ENCODE results near the gene GPR148. TPM values are rescaled to one million over a fixed set of nuclear protein-coding genes. Genes with fewer than 3 reads are reported as not detected.
"Not testable (repeated sequence)": the region's sequence is repeated elsewhere in the genome, so short reads cannot be mapped to it uniquely, and the experiment has no call there.

Gene GPR148, protein sequence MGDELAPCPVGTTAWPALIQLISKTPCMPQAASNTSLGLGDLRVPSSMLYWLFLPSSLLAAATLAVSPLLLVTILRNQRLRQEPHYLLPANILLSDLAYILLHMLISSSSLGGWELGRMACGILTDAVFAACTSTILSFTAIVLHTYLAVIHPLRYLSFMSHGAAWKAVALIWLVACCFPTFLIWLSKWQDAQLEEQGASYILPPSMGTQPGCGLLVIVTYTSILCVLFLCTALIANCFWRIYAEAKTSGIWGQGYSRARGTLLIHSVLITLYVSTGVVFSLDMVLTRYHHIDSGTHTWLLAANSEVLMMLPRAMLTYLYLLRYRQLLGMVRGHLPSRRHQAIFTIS
- not detected in 3 replicates for total RNA-seq

- no peak for TF ChIP-seq CTCF (IDR thresholded peaks at IDR 0.05; ENCODE audit: unreplicated experiment)
- Mint-ChIP-seq H3K4me1 (peaks cover 3% of the 10 kb centered on the region), H3K9me3 (no peaks in the 10 kb centered on the region), H3K4me3 (peak within 1 kb of the TSS; percentile 64), H3K36me3 (no peaks in the 10 kb centered on the region), H3K27me3 (ENCODE audit: low read depth) (peaks cover 66% of the 10 kb centered on the region), H3K27ac (no peak within 1 kb of the TSS)
- DNase-seq (ENCODE audit: low spot score in 2 of 2, unreplicated experiment in 2 of 2): no peak
Observed at GRCh38 chr2:130728549-130729316, at the start of gene GPR148. GPR148 (plus strand) TSS chr2:130729070; CDS start chr2:130729152, 82 bp downstream.

GRCh38 chr2:130692041-130692770 is 36.7 kb upstream of the GPR148 start:
- H3K36me3 Mint-ChIP-seq; DNase-seq (ENCODE audit: low spot score in 2 of 2, unreplicated experiment in 2 of 2); H3K4me3 Mint-ChIP-seq; H3K9me3 Mint-ChIP-seq; H3K27ac Mint-ChIP-seq; H3K4me1 Mint-ChIP-seq: not testable (repeated sequence)
- H3K27me3 Mint-ChIP-seq (ENCODE audit: low read depth): peaks cover 21% of the 10 kb centered on the region

DNA sequence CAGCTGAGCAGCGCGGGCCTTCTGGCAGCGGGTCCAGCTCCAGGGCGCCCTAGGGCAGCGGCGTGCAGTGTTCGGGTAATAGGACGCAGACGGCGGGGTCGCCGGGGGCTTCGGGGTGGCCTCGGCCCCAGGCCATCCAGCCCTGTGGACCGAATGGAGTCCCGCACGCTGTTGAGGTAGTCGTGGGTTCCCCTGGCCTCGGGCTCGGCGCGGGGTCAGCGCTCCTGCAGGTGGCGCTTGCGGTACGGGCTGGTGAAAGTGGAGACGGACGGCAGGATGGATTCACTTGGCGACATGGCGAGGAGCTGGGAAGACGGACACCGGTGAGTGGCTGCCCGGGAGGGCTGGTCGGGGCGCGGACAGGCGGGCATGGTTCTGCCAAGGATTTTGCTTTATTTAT is 35.4 kb upstream of the GPR148 start:
- DNase-seq (ENCODE audit: low spot score in 2 of 2, unreplicated experiment in 2 of 2): peak; percentile 19 to 47
- not testable (repeated sequence) for H3K27ac Mint-ChIP-seq, H3K36me3 Mint-ChIP-seq, H3K4me3 Mint-ChIP-seq, H3K4me1 Mint-ChIP-seq, H3K9me3 Mint-ChIP-seq
- H3K27me3 Mint-ChIP-seq (ENCODE audit: low read depth): peaks cover 22% of the 10 kb centered on the region

- not testable (repeated sequence) for H3K4me1 Mint-ChIP-seq; H3K4me3 Mint-ChIP-seq; H3K27ac Mint-ChIP-seq; H3K9me3 Mint-ChIP-seq; H3K36me3 Mint-ChIP-seq; DNase-seq (ENCODE audit: low spot score in 2 of 2, unreplicated experiment in 2 of 2)
- H3K27me3 Mint-ChIP-seq (ENCODE audit: low read depth): peaks cover 19% of the 10 kb centered on the region
Observed at GRCh38 chr2:130703250-130703649, 25.6 kb upstream of the GPR148 start.

GRCh38 chr2:130714795-130715194 is 14.1 kb upstream of the GPR148 start:
- H3K4me1 Mint-ChIP-seq; H3K27me3 Mint-ChIP-seq (ENCODE audit: low read depth); H3K27ac Mint-ChIP-seq: not testable (repeated sequence)

GRCh38 chr2:130720036-130720435 is 8.8 kb upstream of the GPR148 start:
- Mint-ChIP-seq H3K27me3 (ENCODE audit: low read depth) (peaks cover 2% of the 10 kb centered on the region), H3K27ac (no peak overlapping the region), H3K36me3 (no peaks in the 10 kb centered on the region), H3K9me3 (peaks cover 9% of the 10 kb centered on the region), H3K4me1 (no peaks in the 10 kb centered on the region), H3K4me3 (no peak overlapping the region)
- no peak for DNase-seq (ENCODE audit: low spot score in 2 of 2, unreplicated experiment in 2 of 2)
- no peak for TF ChIP-seq CTCF (IDR thresholded peaks at IDR 0.05; ENCODE audit: unreplicated experiment)

More at GRCh38 chr2:130714795-130715194, 14.1 kb upstream of the GPR148 start:
- H3K36me3 Mint-ChIP-seq; H3K9me3 Mint-ChIP-seq; DNase-seq (ENCODE audit: low spot score in 2 of 2, unreplicated experiment in 2 of 2); H3K4me3 Mint-ChIP-seq: not testable (repeated sequence)

GRCh38 chr2:130720528-130720927 is 8.3 kb upstream of the GPR148 start:
- no peak overlapping the region for H3K4me3 Mint-ChIP-seq
- H3K4me1 Mint-ChIP-seq: no peaks in the 10 kb centered on the region
- peaks cover 2% of the 10 kb centered on the region for H3K27me3 Mint-ChIP-seq (ENCODE audit: low read depth)
- H3K27ac Mint-ChIP-seq: no peak overlapping the region
- DNase-seq (ENCODE audit: low spot score in 2 of 2, unreplicated experiment in 2 of 2): no peak
- H3K9me3 Mint-ChIP-seq: peaks cover 9% of the 10 kb centered on the region
- H3K36me3 Mint-ChIP-seq: no peaks in the 10 kb centered on the region
- no peak for TF ChIP-seq CTCF (IDR thresholded peaks at IDR 0.05; ENCODE audit: unreplicated experiment)
